A673 (cell line): Measurements from ENCODE around the gene SLC2A8.

Source experiments
- EZH2 ChIP-seq: fragments of 200-600 bp; sonication (generic); IDR thresholded peaks from 2 replicates; pipeline ENCODE4 v1.6.1; 2017; ENCODE audit warnings: borderline replicate concordance, low read depth, mild to moderate bottlenecking, mixed read lengths, antibody characterized with exemption, low read length; ENCODE audit not compliant: poor library complexity, severe bottlenecking
- TF ChIP-seq, protein P1 (sequence below): fragments of 300-800, 200-600 bp; sonication (generic); conservative IDR thresholded peaks from 2 replicates; pipeline ENCODE4 v1.5.1; 2017; ENCODE audit warnings: low read depth, mild to moderate bottlenecking, antibody characterized with exemption, low read length, moderate library complexity, mixed read lengths

DNA sequence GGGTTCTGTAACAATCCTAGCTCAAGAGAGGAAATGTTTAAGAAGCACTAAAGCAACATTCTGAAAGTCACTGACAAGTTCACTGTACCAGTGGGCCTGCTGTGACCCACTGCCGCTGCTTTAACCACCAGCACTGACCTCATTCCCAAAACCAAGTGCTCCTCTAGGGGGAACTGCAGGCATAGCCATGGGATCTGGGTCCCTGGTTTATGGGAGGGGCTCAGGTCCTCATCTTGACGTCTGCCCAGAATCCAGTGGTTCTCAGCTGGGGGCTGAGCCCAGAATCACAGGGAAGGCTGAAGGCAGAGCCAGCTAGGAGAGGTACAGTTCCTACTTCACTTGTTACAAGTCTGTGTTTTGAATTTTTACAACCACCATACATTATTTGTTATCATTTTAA lies 36.1 kb upstream of the SLC2A8 start:
- TF ChIP-seq, protein P1, sequence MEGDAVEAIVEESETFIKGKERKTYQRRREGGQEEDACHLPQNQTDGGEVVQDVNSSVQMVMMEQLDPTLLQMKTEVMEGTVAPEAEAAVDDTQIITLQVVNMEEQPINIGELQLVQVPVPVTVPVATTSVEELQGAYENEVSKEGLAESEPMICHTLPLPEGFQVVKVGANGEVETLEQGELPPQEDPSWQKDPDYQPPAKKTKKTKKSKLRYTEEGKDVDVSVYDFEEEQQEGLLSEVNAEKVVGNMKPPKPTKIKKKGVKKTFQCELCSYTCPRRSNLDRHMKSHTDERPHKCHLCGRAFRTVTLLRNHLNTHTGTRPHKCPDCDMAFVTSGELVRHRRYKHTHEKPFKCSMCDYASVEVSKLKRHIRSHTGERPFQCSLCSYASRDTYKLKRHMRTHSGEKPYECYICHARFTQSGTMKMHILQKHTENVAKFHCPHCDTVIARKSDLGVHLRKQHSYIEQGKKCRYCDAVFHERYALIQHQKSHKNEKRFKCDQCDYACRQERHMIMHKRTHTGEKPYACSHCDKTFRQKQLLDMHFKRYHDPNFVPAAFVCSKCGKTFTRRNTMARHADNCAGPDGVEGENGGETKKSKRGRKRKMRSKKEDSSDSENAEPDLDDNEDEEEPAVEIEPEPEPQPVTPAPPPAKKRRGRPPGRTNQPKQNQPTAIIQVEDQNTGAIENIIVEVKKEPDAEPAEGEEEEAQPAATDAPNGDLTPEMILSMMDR, result 0 out of 2 replicates have a peak, but pooled peaks have one; percentile 25
- no peak for TF ChIP-seq EZH2
